PFSK-1 (cell line): ENCODE measurements around the gene WNT6.

Experiments
- FOXP2 ChIP-seq: optimal IDR thresholded peaks from 2 replicates; pipeline ENCODE3; 2011; ENCODE audit warnings: borderline replicate concordance, control low read depth, inconsistent platforms; ENCODE audit not compliant: insufficient read depth; ENCODE audit errors: extremely low read length, extremely low read depth
- POLR2AphosphoS5 ChIP-seq: IDR thresholded peaks from 2 replicates; pipeline ENCODE4 v1.6.1; 2012; ENCODE audit warnings: low read depth, mild to moderate bottlenecking, control low read depth, low read length, moderate library complexity
- SIN3A ChIP-seq: IDR thresholded peaks from 2 replicates; pipeline ENCODE4 v1.6.1; 2012; ENCODE audit warnings: mild to moderate bottlenecking, low read length, moderate library complexity, borderline replicate concordance; ENCODE audit not compliant: insufficient read depth
- TAF1 ChIP-seq: IDR thresholded peaks from 2 replicates; pipeline ENCODE4 v1.6.1; 2012; ENCODE audit warnings: low read length, control low read depth, borderline replicate concordance; ENCODE audit not compliant: insufficient read depth
- TF ChIP-seq, protein P1 (sequence below), 2 experiments: IDR thresholded peaks; 2 replicates each; pipeline versions ENCODE4 v1.6.1 to v1.8.0; 2011 to 2012; ENCODE audit warnings: low read depth in 2 of 2, low read length in 2 of 2, control low read depth in 1 of 2, inconsistent platforms in 1 of 2, mild to moderate bottlenecking in 1 of 2, moderate library complexity in 1 of 2; ENCODE audit not compliant: insufficient read depth in 1 of 2

The WNT6 gene

DNA sequence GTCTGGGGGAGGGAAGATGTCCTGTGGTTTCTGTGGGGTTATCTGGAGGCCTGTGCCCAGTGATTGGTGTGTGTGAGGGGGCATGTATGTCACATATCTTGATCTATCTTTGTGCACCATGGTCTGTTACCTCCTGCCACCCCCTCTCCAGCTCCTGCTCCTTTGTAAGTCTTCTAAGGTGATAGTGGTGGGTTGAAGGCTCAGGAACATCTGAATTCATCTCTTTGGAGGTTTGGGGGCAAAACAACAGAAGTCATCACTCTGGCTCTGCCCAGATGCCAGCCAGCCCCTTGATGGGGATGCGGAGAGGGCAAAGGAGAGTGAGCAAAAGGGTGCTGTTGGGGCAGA, 2.7 kb upstream of the WNT6 start:
- TF ChIP-seq FOXP2 (no peak), POLR2AphosphoS5 (no peak), SIN3A (no peak), TAF1 (no peak)
- TF ChIP-seq, protein P1, sequence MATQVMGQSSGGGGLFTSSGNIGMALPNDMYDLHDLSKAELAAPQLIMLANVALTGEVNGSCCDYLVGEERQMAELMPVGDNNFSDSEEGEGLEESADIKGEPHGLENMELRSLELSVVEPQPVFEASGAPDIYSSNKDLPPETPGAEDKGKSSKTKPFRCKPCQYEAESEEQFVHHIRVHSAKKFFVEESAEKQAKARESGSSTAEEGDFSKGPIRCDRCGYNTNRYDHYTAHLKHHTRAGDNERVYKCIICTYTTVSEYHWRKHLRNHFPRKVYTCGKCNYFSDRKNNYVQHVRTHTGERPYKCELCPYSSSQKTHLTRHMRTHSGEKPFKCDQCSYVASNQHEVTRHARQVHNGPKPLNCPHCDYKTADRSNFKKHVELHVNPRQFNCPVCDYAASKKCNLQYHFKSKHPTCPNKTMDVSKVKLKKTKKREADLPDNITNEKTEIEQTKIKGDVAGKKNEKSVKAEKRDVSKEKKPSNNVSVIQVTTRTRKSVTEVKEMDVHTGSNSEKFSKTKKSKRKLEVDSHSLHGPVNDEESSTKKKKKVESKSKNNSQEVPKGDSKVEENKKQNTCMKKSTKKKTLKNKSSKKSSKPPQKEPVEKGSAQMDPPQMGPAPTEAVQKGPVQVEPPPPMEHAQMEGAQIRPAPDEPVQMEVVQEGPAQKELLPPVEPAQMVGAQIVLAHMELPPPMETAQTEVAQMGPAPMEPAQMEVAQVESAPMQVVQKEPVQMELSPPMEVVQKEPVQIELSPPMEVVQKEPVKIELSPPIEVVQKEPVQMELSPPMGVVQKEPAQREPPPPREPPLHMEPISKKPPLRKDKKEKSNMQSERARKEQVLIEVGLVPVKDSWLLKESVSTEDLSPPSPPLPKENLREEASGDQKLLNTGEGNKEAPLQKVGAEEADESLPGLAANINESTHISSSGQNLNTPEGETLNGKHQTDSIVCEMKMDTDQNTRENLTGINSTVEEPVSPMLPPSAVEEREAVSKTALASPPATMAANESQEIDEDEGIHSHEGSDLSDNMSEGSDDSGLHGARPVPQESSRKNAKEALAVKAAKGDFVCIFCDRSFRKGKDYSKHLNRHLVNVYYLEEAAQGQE (IDR thresholded peaks at IDR 0.05; ENCODE audit: insufficient read depth in 1 of 2, low read depth in 2 of 2, low read length in 2 of 2) = no peak

DNA sequence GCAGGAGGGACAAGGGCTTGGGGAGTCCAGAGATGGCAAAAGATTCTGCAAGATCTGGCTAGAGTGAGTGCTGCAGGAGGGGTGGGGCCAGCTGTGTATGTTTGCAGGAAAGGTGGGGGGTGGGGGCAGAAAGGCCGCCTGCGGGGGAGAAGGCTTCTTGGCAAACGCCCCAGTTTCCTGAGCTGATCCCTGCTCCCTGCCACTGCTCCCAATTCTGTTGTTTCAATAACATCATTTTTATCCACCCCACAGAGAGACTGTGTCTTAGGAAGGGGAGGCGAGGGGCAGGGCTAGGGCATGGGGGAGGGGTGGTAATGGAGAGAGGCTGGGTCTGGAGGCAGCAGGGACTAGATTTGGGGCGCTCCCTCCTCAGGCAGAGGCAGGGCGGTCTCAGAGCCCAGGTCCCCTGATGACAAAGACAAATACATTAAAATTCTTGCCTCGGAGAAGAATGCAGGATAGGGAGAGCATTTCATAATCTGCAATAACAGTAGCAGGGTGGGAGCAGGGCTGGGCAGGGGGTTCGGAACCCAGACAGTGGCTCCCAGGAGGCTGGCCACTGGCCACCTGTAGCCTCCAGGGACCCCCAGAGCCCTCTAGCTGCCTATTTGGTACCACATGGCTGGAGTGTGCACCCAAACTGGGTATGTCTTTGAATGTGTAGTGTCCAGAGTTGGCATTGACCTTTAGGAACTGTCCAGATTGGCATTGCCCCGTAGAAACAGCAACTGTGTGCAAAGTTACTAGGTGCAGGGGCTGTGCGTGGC, 2.1 kb upstream of the WNT6 start:
- TF ChIP-seq, protein P1 (IDR thresholded peaks at IDR 0.05; ENCODE audit: insufficient read depth in 1 of 2, low read depth in 2 of 2, low read length in 2 of 2) = peak in 1 of 2 experiments; percentile 43; a peak in 1 of 4 replicates
- TF ChIP-seq POLR2AphosphoS5 = no peak
- no peak for TF ChIP-seq FOXP2
- TF ChIP-seq SIN3A = no peak

DNA sequence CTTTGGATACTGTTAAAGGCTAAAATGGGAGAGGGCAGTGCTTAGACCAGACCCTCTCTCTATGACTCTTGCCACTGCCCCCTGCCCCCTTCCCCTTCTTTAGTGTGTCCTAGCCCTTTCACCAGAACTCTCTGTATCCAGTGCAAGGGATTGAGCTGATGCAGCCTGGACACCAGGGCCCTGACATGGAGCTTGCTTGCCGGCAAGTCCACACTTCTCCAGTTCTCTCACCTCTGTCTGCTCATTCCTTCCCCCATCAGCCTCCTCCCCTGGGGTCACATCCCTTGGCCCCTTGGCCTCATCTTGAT, 1.5 kb upstream of the WNT6 start:
- TF ChIP-seq TAF1 = no peak
- no peak for TF ChIP-seq POLR2AphosphoS5
- TF ChIP-seq FOXP2 = no peak
- TF ChIP-seq, protein P1 (IDR thresholded peaks at IDR 0.05; ENCODE audit: insufficient read depth in 1 of 2, low read depth in 2 of 2, low read length in 2 of 2) = no peak
- no peak for TF ChIP-seq SIN3A

DNA sequence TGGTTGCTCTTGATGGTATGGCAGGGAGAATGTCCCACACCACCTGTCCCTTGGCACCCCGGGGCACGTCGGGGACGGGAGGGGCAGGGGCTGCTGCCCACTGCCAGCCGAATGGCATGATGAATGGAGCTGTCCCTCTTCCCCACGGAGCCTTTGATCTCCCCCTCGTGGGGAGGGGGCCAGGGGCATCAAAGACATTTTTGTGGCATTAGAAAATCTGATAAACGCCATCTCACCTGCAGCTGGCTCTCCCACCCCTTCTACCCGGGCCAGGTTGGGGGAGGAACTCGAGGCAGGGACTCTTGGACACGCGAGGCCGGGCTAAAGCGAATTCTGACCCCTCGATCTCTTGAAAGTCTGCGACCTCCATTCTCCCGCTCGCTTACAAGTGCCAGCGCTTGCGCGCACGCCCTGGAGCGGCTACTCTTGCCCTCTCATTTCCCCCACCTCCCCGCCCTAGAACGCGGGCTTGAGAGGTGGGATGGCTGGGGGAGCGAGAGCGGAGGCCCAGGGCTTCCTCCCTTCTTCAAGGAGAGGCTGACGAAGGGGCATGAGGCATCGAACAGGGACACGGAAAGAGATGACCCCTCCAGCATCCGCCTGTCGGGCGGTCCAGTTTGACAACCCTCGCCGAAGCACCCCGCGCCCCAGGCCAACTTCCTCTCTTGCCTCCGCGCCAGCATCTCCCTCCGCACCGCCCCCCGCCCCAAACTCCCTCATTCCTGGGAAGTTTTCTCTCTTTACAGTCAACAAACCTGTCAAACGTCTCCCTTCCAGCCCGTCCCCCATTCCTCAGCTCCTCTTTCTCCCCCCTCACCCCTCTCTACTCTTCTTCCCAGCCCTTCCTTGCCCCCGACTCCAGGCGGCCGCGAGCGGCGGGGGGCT, 692 bp upstream of the WNT6 start:
- TF ChIP-seq SIN3A = no peak
- TF ChIP-seq FOXP2 = no peak

DNA sequence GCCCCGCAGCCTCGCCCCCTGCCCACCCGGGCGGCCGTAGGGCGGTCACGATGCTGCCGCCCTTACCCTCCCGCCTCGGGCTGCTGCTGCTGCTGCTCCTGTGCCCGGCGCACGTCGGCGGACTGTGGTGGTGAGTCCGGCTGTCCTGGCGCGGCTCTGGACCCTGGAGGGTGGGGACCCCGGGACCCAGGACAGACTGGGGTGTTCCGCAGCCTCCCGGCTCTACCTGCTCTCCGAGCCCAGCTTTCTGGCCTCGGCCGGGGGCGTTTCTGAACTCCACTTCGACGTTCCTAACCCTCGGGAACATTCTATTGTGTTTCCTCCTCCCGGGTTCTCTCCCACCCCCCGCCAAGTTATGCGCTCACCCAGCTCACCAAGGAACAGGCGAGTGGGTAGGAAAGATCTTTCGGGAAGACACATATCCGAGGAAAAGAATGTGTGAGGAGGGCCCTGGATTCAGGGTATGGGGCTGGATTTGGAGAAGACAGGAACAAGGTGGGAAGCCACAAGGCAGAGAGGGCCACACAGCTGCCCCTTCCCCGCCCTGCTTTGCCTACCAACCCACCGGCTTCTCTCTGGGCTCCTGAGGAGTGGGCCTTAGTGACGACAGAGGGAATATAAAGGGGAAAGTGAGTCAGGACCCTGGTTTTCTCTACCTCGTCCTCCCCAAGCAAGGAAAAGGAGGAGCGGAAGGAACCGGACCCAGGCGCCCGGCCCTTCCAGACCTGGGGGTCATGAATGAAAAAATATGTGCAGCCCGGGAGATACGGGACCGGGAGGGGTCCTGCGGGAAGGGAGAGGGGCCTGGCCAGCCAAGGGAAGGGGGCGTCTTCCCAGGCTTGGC, 605 bp downstream of the WNT6 start:
- TF ChIP-seq SIN3A (no peak), TAF1 (no peak), FOXP2 (no peak), POLR2AphosphoS5 (no peak)
- TF ChIP-seq, protein P1 (IDR thresholded peaks at IDR 0.05; ENCODE audit: insufficient read depth in 1 of 2, low read depth in 2 of 2, low read length in 2 of 2) = no peak
